OCI-LY7 (cell line): Measurements from ENCODE around the gene NHS.

Source experiments
- CTCF ChIP-seq: fragments of 200-600 bp; sonication (generic); conservative IDR thresholded peaks from 2 replicates; pipeline ENCODE4 v1.5.1; 2014; ENCODE audit warnings: mild to moderate bottlenecking, antibody characterized with exemption, low read length, moderate library complexity, mixed read lengths
- EZH2phosphoT487 ChIP-seq: fragments of 200-600 bp; sonication (generic); IDR thresholded peaks from 2 replicates; pipeline ENCODE4 v1.6.1; 2018; ENCODE audit warnings: low read depth, borderline replicate concordance, mild to moderate bottlenecking, mixed run types, antibody characterized with exemption, low read length, moderate library complexity, mixed read lengths

DNA sequence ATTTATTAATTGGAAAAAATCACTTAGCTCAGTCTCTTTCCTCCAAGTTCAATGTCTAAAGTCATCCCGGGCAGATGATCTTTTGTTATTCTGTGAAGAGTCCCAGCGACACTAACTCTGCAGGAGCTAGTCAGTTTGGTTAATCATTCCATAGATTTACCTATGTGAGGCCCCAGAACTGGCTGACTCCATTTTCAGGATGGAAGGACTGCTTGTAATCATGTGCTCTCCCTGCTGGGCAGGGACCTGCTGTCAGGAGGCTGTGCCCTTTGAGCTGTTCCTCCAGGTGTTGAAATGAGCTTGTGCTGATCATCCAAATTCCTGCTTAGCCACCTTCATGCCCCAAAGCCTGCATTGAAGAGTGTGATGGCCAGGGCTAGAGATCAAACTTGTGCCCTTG is 169.8 kb downstream of the NHS start:
- TF ChIP-seq CTCF (no peak), EZH2phosphoT487 (no peak)
